Right lobe of liver (tissue), 4 donors: Measurements from ENCODE around the gene EHD2.

Experiments used
- POLR2A ChIP-seq: fragments of 450-650 bp; IDR thresholded peaks from one replicate; pipeline ENCODE4 v1.6.1; 2017; ENCODE audit warnings: antibody characterized with exemption, mild to moderate bottlenecking
- TF ChIP-seq, protein P1 (sequence below), 4 donors: fragments of 200-600 bp in 3 of 4; fragments of 450-650 bp in 1 of 4; IDR thresholded peaks; one replicate each; pipeline versions ENCODE4 v1.5.1 to v1.8.0; 2016 to 2022; ENCODE audit warnings: antibody characterized with exemption in 4 of 4, mild to moderate bottlenecking in 2 of 4
- donor health status: DM: no; HTN: no; CAD: no.
- donor health status: DM: no; HTN: no; CAD: no.
- donor health status: DM: no; HTN: yes; CAD: no.

DNA sequence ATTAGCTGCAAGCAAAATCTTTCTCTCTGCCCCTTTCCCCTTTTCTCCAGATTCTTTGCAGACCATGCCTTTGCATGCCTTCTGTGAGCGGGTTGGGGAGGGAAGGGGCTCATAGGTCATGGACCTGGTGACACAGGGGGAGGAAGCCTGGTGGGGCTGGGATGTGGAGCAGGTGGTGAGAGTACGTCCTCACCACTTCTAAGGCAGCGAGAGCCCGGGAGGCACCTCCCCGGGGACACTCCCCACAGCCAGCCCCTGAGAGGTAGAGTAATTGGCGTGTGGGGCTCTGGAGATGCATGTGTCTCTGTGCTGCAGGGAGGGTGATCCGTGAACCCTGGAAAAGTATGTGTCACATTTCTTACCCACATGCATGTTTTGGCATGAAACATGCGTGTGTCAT lies 42.5 kb upstream of the EHD2 start:
- TF ChIP-seq, protein P1, sequence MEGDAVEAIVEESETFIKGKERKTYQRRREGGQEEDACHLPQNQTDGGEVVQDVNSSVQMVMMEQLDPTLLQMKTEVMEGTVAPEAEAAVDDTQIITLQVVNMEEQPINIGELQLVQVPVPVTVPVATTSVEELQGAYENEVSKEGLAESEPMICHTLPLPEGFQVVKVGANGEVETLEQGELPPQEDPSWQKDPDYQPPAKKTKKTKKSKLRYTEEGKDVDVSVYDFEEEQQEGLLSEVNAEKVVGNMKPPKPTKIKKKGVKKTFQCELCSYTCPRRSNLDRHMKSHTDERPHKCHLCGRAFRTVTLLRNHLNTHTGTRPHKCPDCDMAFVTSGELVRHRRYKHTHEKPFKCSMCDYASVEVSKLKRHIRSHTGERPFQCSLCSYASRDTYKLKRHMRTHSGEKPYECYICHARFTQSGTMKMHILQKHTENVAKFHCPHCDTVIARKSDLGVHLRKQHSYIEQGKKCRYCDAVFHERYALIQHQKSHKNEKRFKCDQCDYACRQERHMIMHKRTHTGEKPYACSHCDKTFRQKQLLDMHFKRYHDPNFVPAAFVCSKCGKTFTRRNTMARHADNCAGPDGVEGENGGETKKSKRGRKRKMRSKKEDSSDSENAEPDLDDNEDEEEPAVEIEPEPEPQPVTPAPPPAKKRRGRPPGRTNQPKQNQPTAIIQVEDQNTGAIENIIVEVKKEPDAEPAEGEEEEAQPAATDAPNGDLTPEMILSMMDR (IDR thresholded peaks at IDR 0.05): no peak
- no peak for TF ChIP-seq POLR2A
